Measurements from ENCODE around the gene DAAM2.
A peak's percentile ranks its signal among the peaks of the same experiment; 100 is the strongest.

Gene DAAM2

DNA sequence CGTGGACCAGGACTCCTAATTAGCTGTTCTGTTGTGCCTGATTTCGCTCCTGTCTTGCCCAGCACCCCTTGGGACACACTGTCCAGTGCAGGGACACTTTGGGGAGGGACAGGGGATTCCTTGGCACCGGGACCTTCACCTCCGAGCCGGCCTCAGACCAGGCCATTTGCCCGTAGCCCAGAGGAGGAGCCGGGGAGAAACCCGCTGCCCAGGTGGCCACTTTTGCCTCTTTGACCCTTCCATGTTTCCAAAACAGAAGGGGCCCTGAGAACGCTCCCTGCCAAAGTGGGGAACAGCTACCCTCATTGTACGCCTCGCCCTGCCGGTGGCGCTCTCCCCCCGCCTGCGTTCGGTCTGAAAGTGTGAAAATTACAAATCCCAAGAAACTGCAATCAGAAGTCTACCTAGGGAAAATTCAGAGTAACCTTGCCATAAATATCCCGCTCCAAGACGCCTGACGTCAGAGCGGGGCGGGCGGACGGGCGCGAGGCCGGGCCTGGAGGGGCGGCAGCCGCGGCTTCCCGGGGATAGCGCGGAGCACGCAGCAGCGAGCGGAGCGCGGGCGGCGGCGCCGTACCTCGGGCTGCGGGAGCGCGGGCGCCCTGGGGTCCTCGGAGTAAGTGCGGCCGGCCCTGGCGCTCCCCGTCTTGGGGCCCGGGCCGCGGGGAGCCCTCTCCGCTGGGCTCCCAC lies at the start of gene DAAM2:
TSS of gene DAAM2 (plus strand) at position 527 of the 690 bp plus-strand sequence. CDS start 63,927 bp downstream, outside the sequence.
- Histone ChIP-seq H3K9me3 (ENCODE audit: control insufficient read depth in 2 of 2, low read length in 2 of 2) (no peaks in the 10 kb centered on the region), H3K9ac (ENCODE audit: low read length in 2 of 2) (peak within 1 kb of the TSS; percentile 85 to 86), H3K36me3 (ENCODE audit: control insufficient read depth in 2 of 2, insufficient read depth in 2 of 2, low read length in 2 of 2) (no peaks in the 10 kb centered on the region), H3K4me3 (ENCODE audit: low read length in 2 of 2) (peak within 1 kb of the TSS; percentile 81 to 88), H3K4me1 (ENCODE audit: control insufficient read depth, insufficient read depth, low read length) (peaks cover 42% of the 10 kb centered on the region), H3K27me3 (ENCODE audit: control insufficient read depth in 1 of 2, insufficient read depth in 2 of 2, low read length in 2 of 2) (no peaks in the 10 kb centered on the region), H3K27ac (ENCODE audit: low read length) (peak within 1 kb of the TSS; percentile 86)

DNA sequence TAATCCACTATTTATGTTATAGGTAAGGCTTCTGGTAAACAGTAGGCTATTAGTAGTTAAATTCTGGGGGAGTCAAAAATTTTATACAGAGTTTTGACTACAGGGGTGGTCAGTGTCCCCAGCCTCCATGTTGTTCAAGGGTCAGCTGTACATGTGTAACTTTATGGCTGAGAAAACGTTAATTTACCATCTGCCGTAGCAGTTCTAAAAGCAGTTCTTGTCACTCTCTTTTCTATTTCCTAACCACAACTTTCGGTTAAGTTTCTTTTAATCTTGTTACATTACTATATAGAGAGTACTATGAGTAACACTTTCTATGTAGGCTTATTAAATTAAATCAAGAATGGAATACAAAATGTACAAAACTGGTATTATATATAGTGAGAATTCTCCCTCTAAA lies 45.4 kb upstream of the DAAM2 start:
- Histone ChIP-seq H3K27me3 (ENCODE audit: control insufficient read depth in 1 of 2, insufficient read depth in 2 of 2, low read length in 2 of 2) (no peaks in the 10 kb centered on the region), H3K4me1 (ENCODE audit: control insufficient read depth, insufficient read depth, low read length) (no peaks in the 10 kb centered on the region), H3K4me3 (ENCODE audit: low read length in 2 of 2) (no peak overlapping the region), H3K36me3 (ENCODE audit: control insufficient read depth in 2 of 2, insufficient read depth in 2 of 2, low read length in 2 of 2) (no peaks in the 10 kb centered on the region), H3K27ac (ENCODE audit: low read length) (no peak overlapping the region), H3K9ac (ENCODE audit: low read length in 2 of 2) (no peak overlapping the region), H3K9me3 (ENCODE audit: control insufficient read depth in 2 of 2, low read length in 2 of 2) (no peaks in the 10 kb centered on the region)

DNA sequence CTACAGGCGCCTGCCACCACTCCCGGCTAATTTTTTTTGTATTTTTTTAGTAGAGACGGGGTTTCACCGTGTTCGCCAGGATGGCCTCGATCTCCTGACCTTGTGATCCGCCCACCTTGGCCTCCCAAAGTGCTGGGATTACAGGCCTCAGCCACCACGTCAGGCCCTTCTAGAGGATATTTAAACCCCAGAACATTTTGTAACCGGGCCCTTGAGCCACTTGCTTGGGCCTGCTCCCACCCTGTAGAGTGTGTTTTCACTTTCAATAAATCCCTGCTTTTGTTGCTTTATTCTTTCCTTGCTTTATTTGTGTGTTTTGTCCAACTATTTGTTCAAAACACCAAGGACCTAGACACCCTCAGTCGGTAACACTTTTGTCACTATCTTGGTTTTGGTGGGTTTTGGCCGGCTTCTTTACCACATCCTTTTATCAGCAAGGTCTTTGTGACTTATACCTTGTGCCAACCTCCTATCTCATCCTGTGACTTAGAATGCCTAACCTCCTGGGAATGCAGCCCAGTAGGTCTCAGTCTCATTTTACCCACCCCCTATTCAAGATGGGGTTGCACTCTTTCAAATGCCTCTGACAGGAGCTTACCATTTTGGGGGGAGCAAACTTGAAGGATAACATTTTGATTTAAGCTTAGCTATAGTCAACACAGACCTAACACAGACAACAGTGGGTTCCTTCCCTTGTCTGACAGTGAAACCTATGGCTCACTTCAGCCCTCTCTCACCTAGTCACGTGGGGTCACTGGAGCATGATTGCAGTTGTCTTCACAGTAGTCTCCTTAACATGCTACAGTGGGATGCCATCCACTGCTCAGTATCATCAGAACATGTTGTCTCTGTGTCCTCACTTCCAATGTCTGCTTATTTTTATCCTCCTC lies 39.1 kb upstream of the DAAM2 start:
- Histone ChIP-seq H3K9ac (ENCODE audit: low read length in 2 of 2) (no peak overlapping the region), H3K9me3 (ENCODE audit: control insufficient read depth in 2 of 2, low read length in 2 of 2) (no peaks in the 10 kb centered on the region), H3K4me1 (ENCODE audit: control insufficient read depth, insufficient read depth, low read length) (peaks cover 3% of the 10 kb centered on the region), H3K36me3 (ENCODE audit: control insufficient read depth in 2 of 2, insufficient read depth in 2 of 2, low read length in 2 of 2) (no peaks in the 10 kb centered on the region), H3K4me3 (ENCODE audit: low read length in 2 of 2) (no peak overlapping the region), H3K27me3 (ENCODE audit: control insufficient read depth in 1 of 2, insufficient read depth in 2 of 2, low read length in 2 of 2) (no peaks in the 10 kb centered on the region), H3K27ac (ENCODE audit: low read length) (no peak overlapping the region)

DNA sequence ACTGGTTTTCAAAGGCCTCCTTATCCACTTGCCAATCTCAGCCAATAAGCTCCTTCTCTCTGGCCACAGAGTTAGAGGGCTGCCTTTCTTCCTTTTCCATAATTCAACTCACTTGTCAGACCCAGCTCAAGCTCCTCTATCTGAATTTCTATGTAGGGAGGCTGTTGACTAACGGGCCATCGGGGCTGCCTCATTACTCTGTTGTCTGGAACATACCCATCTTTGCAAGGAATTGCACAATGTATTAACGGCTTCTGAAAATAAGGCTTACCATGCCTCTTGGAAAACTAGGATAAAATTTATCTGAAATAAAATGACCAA lies 38.5 kb upstream of the DAAM2 start:
- Histone ChIP-seq H3K36me3 (ENCODE audit: control insufficient read depth in 2 of 2, insufficient read depth in 2 of 2, low read length in 2 of 2) (no peaks in the 10 kb centered on the region), H3K27ac (ENCODE audit: low read length) (no peak overlapping the region), H3K9me3 (ENCODE audit: control insufficient read depth in 2 of 2, low read length in 2 of 2) (no peaks in the 10 kb centered on the region), H3K4me3 (ENCODE audit: low read length in 2 of 2) (no peak overlapping the region), H3K27me3 (ENCODE audit: control insufficient read depth in 1 of 2, insufficient read depth in 2 of 2, low read length in 2 of 2) (no peaks in the 10 kb centered on the region), H3K9ac (ENCODE audit: low read length in 2 of 2) (no peak overlapping the region), H3K4me1 (ENCODE audit: control insufficient read depth, insufficient read depth, low read length) (peaks cover 3% of the 10 kb centered on the region)

DNA sequence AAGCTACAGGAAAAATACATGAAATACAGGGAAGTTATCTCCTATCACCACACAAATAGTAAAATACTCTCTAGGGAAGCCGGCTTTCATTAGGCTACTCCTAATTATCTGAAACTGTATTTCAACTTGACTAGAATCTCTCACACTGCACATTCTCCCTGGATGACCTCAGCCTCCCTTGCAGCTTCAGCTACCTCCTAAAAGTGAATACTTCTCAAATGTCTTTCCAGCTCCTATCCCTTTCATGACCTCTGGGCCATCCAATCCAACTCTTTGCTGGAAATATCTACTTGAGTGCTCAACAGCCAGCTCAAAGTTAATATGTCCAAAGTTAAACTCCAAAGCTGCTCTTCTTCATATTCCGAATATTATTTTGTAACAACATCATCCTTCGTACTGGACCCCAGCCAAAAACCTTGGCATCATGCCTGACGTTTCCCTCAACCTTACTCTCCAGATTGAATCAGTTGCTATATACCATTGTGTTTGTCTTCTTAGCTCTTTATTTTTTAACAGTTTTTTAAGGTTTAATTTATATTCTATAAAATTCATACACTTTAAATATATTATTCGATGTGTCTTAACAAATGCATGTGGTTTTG lies 37.6 kb upstream of the DAAM2 start:
- no peak overlapping the region for H3K9ac ChIP-seq (ENCODE audit: low read length in 2 of 2)
- no peaks in the 10 kb centered on the region for H3K27me3 ChIP-seq (ENCODE audit: control insufficient read depth in 1 of 2, insufficient read depth in 2 of 2, low read length in 2 of 2)
- no peaks in the 10 kb centered on the region for H3K9me3 ChIP-seq (ENCODE audit: control insufficient read depth in 2 of 2, low read length in 2 of 2)
- peaks cover 3% of the 10 kb centered on the region for H3K4me1 ChIP-seq (ENCODE audit: control insufficient read depth, insufficient read depth, low read length)
- H3K27ac ChIP-seq (ENCODE audit: low read length), result no peak overlapping the region
- no peaks in the 10 kb centered on the region for H3K36me3 ChIP-seq (ENCODE audit: control insufficient read depth in 2 of 2, insufficient read depth in 2 of 2, low read length in 2 of 2)
- no peak overlapping the region for H3K4me3 ChIP-seq (ENCODE audit: low read length in 2 of 2)

DNA sequence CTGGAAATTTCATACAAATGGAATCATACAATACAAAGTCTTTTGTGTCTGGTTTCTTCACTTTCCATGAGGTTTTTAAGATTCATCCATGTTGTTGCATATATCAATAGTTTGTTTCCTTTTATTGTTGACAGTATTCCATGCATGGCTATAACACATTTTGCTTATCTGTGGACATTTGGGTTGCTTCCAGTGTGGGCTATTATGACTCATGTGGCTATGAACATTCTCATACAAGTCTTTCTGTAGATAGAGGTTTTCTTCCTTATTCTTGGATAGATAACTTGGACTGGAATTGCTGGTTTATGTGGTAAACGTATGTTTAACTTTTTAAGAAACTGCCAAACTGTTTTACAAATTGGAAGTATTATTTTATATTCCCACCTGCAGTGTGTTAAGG lies 36.9 kb upstream of the DAAM2 start:
- no peak overlapping the region for H3K4me3 ChIP-seq (ENCODE audit: low read length in 2 of 2)
- peaks cover 3% of the 10 kb centered on the region for H3K4me1 ChIP-seq (ENCODE audit: control insufficient read depth, insufficient read depth, low read length)
- no peak overlapping the region for H3K9ac ChIP-seq (ENCODE audit: low read length in 2 of 2)
- H3K27ac ChIP-seq (ENCODE audit: low read length), result no peak overlapping the region
- H3K9me3 ChIP-seq (ENCODE audit: control insufficient read depth in 2 of 2, low read length in 2 of 2), result no peaks in the 10 kb centered on the region
- no peaks in the 10 kb centered on the region for H3K27me3 ChIP-seq (ENCODE audit: control insufficient read depth in 1 of 2, insufficient read depth in 2 of 2, low read length in 2 of 2)
- no peaks in the 10 kb centered on the region for H3K36me3 ChIP-seq (ENCODE audit: control insufficient read depth in 2 of 2, insufficient read depth in 2 of 2, low read length in 2 of 2)

DNA sequence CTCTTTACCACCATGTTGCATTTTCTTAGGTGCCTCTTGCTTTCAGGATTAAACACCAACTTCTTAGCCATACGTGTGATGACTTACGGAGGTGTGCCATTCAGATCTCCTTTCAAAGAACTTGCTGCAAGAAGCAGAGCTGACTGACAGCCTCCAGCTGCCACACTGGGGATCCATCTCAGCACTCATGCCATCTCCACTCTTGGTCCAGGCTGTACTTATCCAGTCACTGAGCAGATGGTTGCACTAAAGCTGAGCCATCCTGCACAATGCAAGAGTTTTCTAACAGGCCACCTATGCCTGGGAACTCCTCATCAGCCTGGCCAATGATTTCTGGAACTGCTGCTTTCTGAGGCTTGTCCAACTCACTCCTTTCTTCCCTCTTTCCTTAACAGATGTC lies 35.6 kb upstream of the DAAM2 start:
- Histone ChIP-seq H3K9me3 (ENCODE audit: control insufficient read depth in 2 of 2, low read length in 2 of 2) (no peaks in the 10 kb centered on the region), H3K27me3 (ENCODE audit: control insufficient read depth in 1 of 2, insufficient read depth in 2 of 2, low read length in 2 of 2) (no peaks in the 10 kb centered on the region), H3K4me1 (ENCODE audit: control insufficient read depth, insufficient read depth, low read length) (peaks cover 3% of the 10 kb centered on the region), H3K27ac (ENCODE audit: low read length) (no peak overlapping the region), H3K36me3 (ENCODE audit: control insufficient read depth in 2 of 2, insufficient read depth in 2 of 2, low read length in 2 of 2) (no peaks in the 10 kb centered on the region), H3K4me3 (ENCODE audit: low read length in 2 of 2) (no peak overlapping the region), H3K9ac (ENCODE audit: low read length in 2 of 2) (no peak overlapping the region)

DNA sequence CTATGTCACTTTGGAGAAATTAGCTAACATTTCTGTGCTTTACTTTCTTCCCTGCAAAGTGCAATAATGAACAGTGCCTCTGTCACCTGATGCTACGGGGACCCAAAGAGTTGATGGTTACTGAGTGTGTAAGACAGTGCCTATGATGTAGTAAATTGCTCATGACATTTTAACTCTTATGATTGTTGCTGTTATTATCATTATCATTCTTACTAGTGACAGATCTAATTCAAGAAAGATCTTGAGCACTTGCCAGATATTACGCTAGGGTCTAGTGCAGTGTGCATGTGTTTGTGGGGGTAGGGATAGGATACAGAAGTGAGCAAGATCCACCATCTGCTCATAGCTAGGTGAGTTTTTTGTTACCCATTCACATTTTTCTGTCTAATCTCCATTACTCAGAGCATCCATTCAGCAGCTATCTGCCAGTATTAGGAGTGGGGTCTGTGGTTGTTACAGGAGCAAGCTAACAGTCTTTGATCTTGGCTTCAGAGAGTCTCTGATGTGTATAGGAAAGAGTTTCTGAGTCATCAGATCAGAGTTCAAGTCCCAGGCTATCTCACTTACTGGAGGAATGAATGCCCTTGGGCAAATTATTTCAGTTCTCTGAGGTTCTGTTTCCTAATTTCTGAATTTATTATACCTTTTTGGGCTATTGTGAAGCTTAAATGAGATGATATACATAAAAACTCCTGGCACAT lies 33.1 kb upstream of the DAAM2 start:
- H3K4me3 ChIP-seq (ENCODE audit: low read length in 2 of 2), result no peak overlapping the region
- H3K4me1 ChIP-seq (ENCODE audit: control insufficient read depth, insufficient read depth, low read length), result no peaks in the 10 kb centered on the region
- no peaks in the 10 kb centered on the region for H3K36me3 ChIP-seq (ENCODE audit: control insufficient read depth in 2 of 2, insufficient read depth in 2 of 2, low read length in 2 of 2)
- H3K27me3 ChIP-seq (ENCODE audit: control insufficient read depth in 1 of 2, insufficient read depth in 2 of 2, low read length in 2 of 2), result no peaks in the 10 kb centered on the region
- no peaks in the 10 kb centered on the region for H3K9me3 ChIP-seq (ENCODE audit: control insufficient read depth in 2 of 2, low read length in 2 of 2)
- no peak overlapping the region for H3K27ac ChIP-seq (ENCODE audit: low read length)
- H3K9ac ChIP-seq (ENCODE audit: low read length in 2 of 2), result no peak overlapping the region

DNA sequence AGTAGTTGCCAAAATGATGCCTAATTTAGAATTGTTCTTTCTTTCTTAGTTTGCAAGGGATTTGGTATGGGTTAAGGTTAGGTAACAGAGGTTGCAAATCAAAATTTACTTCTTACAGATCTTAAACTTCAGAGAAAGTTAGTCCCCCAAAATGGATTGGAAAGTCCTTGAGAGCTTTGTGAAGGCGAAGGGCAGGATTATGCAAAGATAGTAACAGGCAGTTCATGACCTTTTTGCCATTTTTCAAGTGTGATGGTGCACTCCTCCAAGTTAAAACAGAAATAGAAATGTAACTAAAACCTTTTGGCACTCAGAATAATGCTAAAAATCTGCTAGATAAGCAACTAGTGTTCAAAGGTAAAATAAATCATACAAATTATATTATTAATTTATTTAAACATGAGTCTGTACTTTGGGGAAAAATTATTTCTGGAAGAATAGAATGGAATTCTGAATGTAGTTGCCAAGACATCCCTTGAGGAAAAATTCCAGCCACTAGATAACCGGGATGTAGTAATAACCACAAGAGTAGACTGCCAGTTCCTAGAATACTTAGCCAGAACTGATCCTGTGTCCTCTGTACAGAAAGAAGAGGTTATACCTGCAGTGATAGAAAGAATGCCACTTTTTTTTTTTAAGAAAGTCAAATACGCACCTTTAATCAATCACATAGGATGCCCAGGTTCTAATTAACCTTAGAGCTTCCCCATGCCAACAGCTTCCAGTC lies 31.8 kb upstream of the DAAM2 start:
- no peaks in the 10 kb centered on the region for H3K4me1 ChIP-seq (ENCODE audit: control insufficient read depth, insufficient read depth, low read length)
- no peak overlapping the region for H3K27ac ChIP-seq (ENCODE audit: low read length)

DNA sequence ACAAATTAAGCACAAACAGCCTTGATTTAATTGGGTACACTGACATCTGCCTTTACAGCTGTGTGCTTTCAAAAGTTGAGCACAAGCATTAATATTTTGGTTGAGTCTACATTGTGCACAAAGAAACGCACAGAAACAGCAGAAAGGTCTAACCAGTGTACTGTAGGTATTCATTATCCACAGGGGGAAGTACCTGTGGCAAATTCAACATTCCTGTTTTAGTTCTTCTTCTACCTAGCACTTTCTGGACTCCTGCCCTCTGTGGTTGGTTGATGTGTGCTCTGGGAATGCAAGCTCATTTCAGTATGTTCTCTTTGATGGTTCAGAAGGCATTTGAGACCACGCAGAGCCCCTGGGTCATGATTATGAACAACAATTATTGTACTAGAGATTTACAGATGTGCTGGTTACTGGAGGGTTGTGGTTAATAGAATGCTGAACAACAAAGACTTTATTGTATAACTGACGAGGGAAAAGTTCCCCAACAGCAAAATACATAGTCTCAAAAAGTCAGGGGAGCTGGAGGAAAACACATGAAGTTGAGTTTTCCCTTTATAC lies 26.6 kb upstream of the DAAM2 start:
- peaks cover 11% of the 10 kb centered on the region for H3K4me1 ChIP-seq (ENCODE audit: control insufficient read depth, insufficient read depth, low read length)
- no peaks in the 10 kb centered on the region for H3K9me3 ChIP-seq (ENCODE audit: control insufficient read depth in 2 of 2, low read length in 2 of 2)
- H3K4me3 ChIP-seq (ENCODE audit: low read length in 2 of 2), result no peak overlapping the region
- no peaks in the 10 kb centered on the region for H3K27me3 ChIP-seq (ENCODE audit: control insufficient read depth in 1 of 2, insufficient read depth in 2 of 2, low read length in 2 of 2)
- no peak overlapping the region for H3K9ac ChIP-seq (ENCODE audit: low read length in 2 of 2)
- H3K36me3 ChIP-seq (ENCODE audit: control insufficient read depth in 2 of 2, insufficient read depth in 2 of 2, low read length in 2 of 2), result no peaks in the 10 kb centered on the region
- H3K27ac ChIP-seq (ENCODE audit: low read length), result no peak overlapping the region

More for the DNA sequence above, 31.8 kb upstream of the DAAM2 start:
- no peaks in the 10 kb centered on the region for H3K9me3 ChIP-seq (ENCODE audit: control insufficient read depth in 2 of 2, low read length in 2 of 2)
- no peaks in the 10 kb centered on the region for H3K36me3 ChIP-seq (ENCODE audit: control insufficient read depth in 2 of 2, insufficient read depth in 2 of 2, low read length in 2 of 2)
- H3K4me3 ChIP-seq (ENCODE audit: low read length in 2 of 2), result no peak overlapping the region
- H3K9ac ChIP-seq (ENCODE audit: low read length in 2 of 2), result no peak overlapping the region
- H3K27me3 ChIP-seq (ENCODE audit: control insufficient read depth in 1 of 2, insufficient read depth in 2 of 2, low read length in 2 of 2), result no peaks in the 10 kb centered on the region
